DMS53 treated with DMSO at 0.1 percent for 48 hours (cell line): ENCODE data around the gene AGBL4.
"Not testable (repeated sequence)": the region's sequence is repeated elsewhere in the genome, so short reads cannot be mapped to it uniquely, and the experiment has no call there.

ENCODE experiments used
- DNase-seq: peaks from one replicate; lab custom pipeline; 2025; ENCODE audit not compliant: unreplicated experiment; lab: John Stamatoyannopoulos, UW

Gene AGBL4

GRCh38 chr1:48523558-48523957 lies 1500.2 kb downstream of the AGBL4 start:
- no peak for DNase-seq

- not testable (repeated sequence) for DNase-seq
These were observed 1503.9 kb downstream of the AGBL4 start for GRCh38 chr1:48519896-48520295.

- no peak for DNase-seq
These were observed 1516.9 kb downstream of the AGBL4 start for GRCh38 chr1:48506870-48507269.

GRCh38 chr1:48500541-48501450 lies 1523.0 kb downstream of the AGBL4 start:
- DNase-seq, result no peak

GRCh38 chr1:48499211-48499735 lies 1524.5 kb downstream of the AGBL4 start:
- no peak for DNase-seq

GRCh38 chr1:48498096-48498791 lies 1525.5 kb downstream of the AGBL4 start:
- peak; percentile 84 for DNase-seq

- DNase-seq, result no peak
These were observed 1527.8 kb downstream of the AGBL4 start for GRCh38 chr1:48495911-48496310.

- DNase-seq, result no peak
These were observed 1528.6 kb downstream of the AGBL4 start for GRCh38 chr1:48495166-48495565.

GRCh38 chr1:48493970-48494769 lies 1529.6 kb downstream of the AGBL4 start:
- no peak for DNase-seq

- no peak for DNase-seq
These were observed 1530.7 kb downstream of the AGBL4 start for GRCh38 chr1:48493041-48493440.

- peak; percentile 55 for DNase-seq
These were observed 1531.4 kb downstream of the AGBL4 start for GRCh38 chr1:48492392-48492791.

- no peak for DNase-seq
These were observed 1535.0 kb downstream of the AGBL4 start for GRCh38 chr1:48488721-48489120.
